ENCODE results near the gene GALNT9. TPM values are rescaled to one million over a fixed set of nuclear protein-coding genes. Genes with fewer than 3 reads are reported as not detected.

GALNT9 gene
- total RNA-seq, 1 donor from 2014 or later: 2.1 TPM

DNA sequence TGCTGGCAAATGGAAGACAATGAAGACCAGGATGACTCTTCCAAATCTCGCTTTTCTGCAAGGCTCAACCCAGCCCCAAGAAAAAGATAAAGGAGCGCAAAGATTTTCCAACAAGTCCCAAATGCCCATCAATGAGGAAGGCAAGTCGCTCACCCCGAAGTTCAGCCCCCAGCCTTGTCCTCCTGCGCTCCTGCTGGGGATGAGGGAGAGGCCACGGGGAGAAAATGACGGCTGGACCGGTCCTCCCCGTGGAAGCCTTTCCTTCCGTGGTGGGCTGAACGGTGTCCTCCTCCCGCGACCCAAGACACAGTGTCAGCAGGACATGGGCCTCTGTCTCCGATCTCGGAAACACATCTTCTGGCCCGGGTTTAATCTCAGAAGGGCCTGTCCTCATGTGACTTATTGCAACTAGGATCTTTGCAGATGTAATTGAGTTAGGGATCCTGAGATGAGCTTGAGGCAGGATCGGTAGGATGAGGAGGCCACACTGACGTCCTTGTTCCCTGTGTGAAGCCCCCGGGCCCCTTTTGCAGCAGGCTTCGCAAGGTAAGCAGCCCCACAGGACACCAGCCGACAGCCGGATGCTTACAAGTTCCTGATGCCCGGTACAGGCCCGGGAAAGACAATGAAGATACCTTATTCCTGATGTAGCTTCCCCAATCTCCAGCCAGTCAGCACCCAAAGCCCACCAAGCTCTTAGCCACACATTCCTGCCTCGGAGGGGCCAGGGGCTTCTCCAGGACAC, 64.2 kb downstream of the GALNT9 start:
- Mint-ChIP-seq H3K4me1 (ENCODE audit: low read depth, unreplicated experiment) (no peaks in the 10 kb centered on the region), H3K27ac (ENCODE audit: unreplicated experiment) (no peak overlapping the region), H3K36me3 (ENCODE audit: low read depth, unreplicated experiment) (peaks cover 11% of the 10 kb centered on the region), H3K27me3 (ENCODE audit: low read depth, unreplicated experiment) (peaks cover 46% of the 10 kb centered on the region), H3K9me3 (ENCODE audit: unreplicated experiment) (no peaks in the 10 kb centered on the region), H3K4me3 (ENCODE audit: unreplicated experiment) (no peak overlapping the region)
- H3K27me3 ChIP-seq (ENCODE audit: insufficient read depth, low read length): no peaks in the 10 kb centered on the region
- H3K9me3 ChIP-seq (ENCODE audit: insufficient read depth, low read depth, low read length): peaks cover 5% of the 10 kb centered on the region
- H3K27ac ChIP-seq (ENCODE audit: low read depth, low read length): no peak overlapping the region
- DNase-seq (ENCODE audit: low read depth) (no peak), FAIRE-seq (no peak)
- H3K79me2 ChIP-seq (ENCODE audit: insufficient read depth, low read length): no peaks in the 10 kb centered on the region
- no peak overlapping the region for H3K9ac ChIP-seq (ENCODE audit: low read length)
- no peak overlapping the region for H3K4me3 ChIP-seq (ENCODE audit: insufficient read depth, low read depth, low read length)
- H4K20me1 ChIP-seq (ENCODE audit: insufficient read depth, low read length): no peaks in the 10 kb centered on the region
- no peak for TF ChIP-seq EZH2 (IDR thresholded peaks at IDR 0.05; ENCODE audit: insufficient read depth, low read length)
- TF ChIP-seq, protein P1, sequence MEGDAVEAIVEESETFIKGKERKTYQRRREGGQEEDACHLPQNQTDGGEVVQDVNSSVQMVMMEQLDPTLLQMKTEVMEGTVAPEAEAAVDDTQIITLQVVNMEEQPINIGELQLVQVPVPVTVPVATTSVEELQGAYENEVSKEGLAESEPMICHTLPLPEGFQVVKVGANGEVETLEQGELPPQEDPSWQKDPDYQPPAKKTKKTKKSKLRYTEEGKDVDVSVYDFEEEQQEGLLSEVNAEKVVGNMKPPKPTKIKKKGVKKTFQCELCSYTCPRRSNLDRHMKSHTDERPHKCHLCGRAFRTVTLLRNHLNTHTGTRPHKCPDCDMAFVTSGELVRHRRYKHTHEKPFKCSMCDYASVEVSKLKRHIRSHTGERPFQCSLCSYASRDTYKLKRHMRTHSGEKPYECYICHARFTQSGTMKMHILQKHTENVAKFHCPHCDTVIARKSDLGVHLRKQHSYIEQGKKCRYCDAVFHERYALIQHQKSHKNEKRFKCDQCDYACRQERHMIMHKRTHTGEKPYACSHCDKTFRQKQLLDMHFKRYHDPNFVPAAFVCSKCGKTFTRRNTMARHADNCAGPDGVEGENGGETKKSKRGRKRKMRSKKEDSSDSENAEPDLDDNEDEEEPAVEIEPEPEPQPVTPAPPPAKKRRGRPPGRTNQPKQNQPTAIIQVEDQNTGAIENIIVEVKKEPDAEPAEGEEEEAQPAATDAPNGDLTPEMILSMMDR (IDR thresholded peaks at IDR 0.05; ENCODE audit: insufficient read depth, low read depth, low read length): no peak
- no peak overlapping the region for H3K4me2 ChIP-seq (ENCODE audit: low read length)
- no peak overlapping the region for H2AFZ ChIP-seq (ENCODE audit: low read depth, low read length)
- H3K4me1 ChIP-seq (ENCODE audit: insufficient read depth, low read length): no peaks in the 10 kb centered on the region
- H3K36me3 ChIP-seq (ENCODE audit: insufficient read depth, low read length): no peaks in the 10 kb centered on the region

DNA sequence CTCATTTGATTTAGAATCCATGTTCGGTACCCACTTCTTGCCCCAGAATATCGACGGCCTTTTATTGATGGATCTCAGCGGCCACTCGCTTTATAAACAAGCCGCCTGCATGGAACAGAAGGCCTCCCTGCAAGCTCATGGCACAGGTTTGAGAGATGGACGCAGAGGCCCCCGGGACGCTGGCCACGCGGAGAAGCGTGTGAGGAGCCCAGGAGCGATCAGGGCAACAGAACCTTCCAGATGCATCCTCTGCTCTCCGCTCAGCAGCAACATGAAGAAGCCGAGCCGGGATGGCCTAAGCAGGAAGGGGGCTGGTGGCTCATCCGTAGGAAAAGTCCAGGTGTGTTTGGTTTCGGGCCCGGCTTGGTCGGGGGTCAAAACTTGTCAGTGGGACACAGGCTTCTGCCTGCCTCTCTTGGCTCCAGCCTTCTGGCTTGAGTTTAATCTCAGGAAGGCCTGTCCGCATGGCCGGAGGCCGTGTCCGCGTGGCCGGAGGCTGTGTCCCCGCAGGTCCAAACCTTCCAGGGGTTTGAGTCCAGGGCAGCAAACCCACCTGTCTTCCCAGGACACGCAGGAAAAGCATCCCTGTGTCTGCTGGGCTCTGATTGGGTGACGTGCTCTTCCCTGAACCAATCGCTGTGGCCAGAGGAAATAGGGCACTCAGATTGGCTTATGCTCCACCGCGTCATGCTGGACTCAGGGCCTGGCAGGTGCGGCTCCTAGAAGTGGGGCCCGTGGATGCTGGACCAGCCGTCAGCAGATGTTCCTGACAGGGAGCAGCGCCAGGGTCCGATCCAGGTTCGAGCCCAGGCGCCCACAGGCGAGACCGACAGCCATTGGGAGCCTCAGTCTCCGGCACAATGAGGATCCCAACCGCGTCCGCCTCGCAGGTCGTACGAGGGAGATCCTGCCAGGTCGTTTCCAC, 65.0 kb downstream of the GALNT9 start:
- no peaks in the 10 kb centered on the region for H3K27me3 ChIP-seq (ENCODE audit: insufficient read depth, low read length)
- no peak overlapping the region for H3K27ac Mint-ChIP-seq (ENCODE audit: unreplicated experiment)
- peaks cover 42% of the 10 kb centered on the region for H3K27me3 Mint-ChIP-seq (ENCODE audit: low read depth, unreplicated experiment)
- H3K36me3 Mint-ChIP-seq (ENCODE audit: low read depth, unreplicated experiment): peaks cover 11% of the 10 kb centered on the region
- no peak overlapping the region for H3K4me3 Mint-ChIP-seq (ENCODE audit: unreplicated experiment)
- TF ChIP-seq, protein P1 (IDR thresholded peaks at IDR 0.05; ENCODE audit: insufficient read depth, low read depth, low read length): no peak
- no peak for TF ChIP-seq EZH2 (IDR thresholded peaks at IDR 0.05; ENCODE audit: insufficient read depth, low read length)
- no peak overlapping the region for H3K9ac ChIP-seq (ENCODE audit: low read length)
- H2AFZ ChIP-seq (ENCODE audit: low read depth, low read length): no peak overlapping the region
- no peaks in the 10 kb centered on the region for H3K9me3 Mint-ChIP-seq (ENCODE audit: unreplicated experiment)
- H3K27ac ChIP-seq (ENCODE audit: low read depth, low read length): no peak overlapping the region
- DNase-seq (ENCODE audit: low read depth): no peak
- FAIRE-seq: no peak
- no peak overlapping the region for H3K4me3 ChIP-seq (ENCODE audit: insufficient read depth, low read depth, low read length)
- H4K20me1 ChIP-seq (ENCODE audit: insufficient read depth, low read length): no peaks in the 10 kb centered on the region
- no peaks in the 10 kb centered on the region for H3K4me1 ChIP-seq (ENCODE audit: insufficient read depth, low read length)
- H3K4me1 Mint-ChIP-seq (ENCODE audit: low read depth, unreplicated experiment): no peaks in the 10 kb centered on the region
- H3K36me3 ChIP-seq (ENCODE audit: insufficient read depth, low read length): no peaks in the 10 kb centered on the region
- no peaks in the 10 kb centered on the region for H3K79me2 ChIP-seq (ENCODE audit: insufficient read depth, low read length)
- peaks cover 5% of the 10 kb centered on the region for H3K9me3 ChIP-seq (ENCODE audit: insufficient read depth, low read depth, low read length)
- no peak overlapping the region for H3K4me2 ChIP-seq (ENCODE audit: low read length)

All from astrocyte (in vitro differentiated cells and primary cell).